GM12864 (cell line): ENCODE data around the gene PTPRD.

Source experiments
- DNase-seq: peaks from one replicate; pipeline ENCODE4 v3.0.0-alpha.2; 2011; ENCODE audit warnings: low read depth
- H3K4me3 ChIP-seq: 2 replicates; pipeline ENCODE4 v1.5.1; 2011; ENCODE audit warnings: mild to moderate bottlenecking, low read depth, low read length, control low read depth
- TF ChIP-seq, protein P1 (sequence below): IDR thresholded peaks from 2 replicates; pipeline ENCODE4 v1.5.1; 2011; ENCODE audit warnings: low read depth, mild to moderate bottlenecking, moderate library complexity, low read length, control low read depth, inconsistent platforms; ENCODE audit errors: missing control alignments

The PTPRD gene

GRCh38 chr9:9560382-9561035 lies 1052.3 kb downstream of the PTPRD start:
- no peak overlapping the region for H3K4me3 ChIP-seq
- no peak for DNase-seq
- TF ChIP-seq, protein P1, sequence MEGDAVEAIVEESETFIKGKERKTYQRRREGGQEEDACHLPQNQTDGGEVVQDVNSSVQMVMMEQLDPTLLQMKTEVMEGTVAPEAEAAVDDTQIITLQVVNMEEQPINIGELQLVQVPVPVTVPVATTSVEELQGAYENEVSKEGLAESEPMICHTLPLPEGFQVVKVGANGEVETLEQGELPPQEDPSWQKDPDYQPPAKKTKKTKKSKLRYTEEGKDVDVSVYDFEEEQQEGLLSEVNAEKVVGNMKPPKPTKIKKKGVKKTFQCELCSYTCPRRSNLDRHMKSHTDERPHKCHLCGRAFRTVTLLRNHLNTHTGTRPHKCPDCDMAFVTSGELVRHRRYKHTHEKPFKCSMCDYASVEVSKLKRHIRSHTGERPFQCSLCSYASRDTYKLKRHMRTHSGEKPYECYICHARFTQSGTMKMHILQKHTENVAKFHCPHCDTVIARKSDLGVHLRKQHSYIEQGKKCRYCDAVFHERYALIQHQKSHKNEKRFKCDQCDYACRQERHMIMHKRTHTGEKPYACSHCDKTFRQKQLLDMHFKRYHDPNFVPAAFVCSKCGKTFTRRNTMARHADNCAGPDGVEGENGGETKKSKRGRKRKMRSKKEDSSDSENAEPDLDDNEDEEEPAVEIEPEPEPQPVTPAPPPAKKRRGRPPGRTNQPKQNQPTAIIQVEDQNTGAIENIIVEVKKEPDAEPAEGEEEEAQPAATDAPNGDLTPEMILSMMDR, result no peak

GRCh38 chr9:9558907-9559306 lies 1053.9 kb downstream of the PTPRD start:
- no peak overlapping the region for H3K4me3 ChIP-seq
- DNase-seq, result no peak
- TF ChIP-seq, protein P1, result no peak

GRCh38 chr9:9557804-9558334 lies 1054.9 kb downstream of the PTPRD start:
- TF ChIP-seq, protein P1, result no peak
- DNase-seq, result no peak
- H3K4me3 ChIP-seq, result no peak overlapping the region

DNA sequence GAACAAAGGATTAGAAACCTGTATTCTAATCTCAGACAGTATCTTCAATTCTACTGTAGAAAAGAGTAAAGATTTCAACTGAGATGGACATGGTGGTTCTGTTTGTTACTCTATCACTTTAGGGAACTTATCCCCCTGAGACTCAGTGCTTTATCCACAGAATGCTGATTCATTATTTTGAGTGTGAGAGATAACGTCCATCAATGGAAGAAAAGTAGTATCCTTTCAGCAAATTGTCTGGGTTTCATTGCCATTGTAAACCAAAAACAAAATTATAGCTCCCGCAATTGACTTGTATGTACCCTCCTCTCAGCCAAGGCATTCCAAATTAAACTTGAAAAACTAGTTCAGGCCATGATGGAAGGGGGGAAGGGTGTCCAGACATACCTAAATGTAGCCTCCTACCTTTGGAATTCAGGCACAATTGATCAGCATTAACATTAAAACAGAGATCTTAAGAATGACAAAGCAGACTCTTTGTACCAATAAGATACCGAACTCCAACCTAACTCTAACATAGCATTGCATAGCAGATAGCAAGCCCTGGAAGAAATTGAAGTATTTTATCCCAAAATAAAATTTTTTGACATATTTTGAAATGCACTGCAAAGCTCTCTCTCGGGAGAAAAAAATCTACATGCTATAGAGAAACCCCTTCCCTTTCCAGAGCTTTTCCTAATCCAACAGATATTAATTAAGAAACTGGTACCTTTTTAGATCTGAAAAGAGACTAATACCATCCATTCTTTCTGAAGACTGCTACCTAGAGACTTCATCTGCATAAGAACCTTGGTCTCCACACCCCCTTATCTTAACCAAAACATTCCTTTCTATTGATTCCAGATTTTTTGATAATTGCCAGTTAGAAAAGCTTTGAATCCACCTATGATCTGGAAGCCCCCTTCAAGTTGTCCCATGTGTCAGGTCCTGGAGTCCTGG lies 1055.7 kb downstream of the PTPRD start:
- TF ChIP-seq, protein P1, result no peak
- H3K4me3 ChIP-seq, result no peak overlapping the region
- no peak for DNase-seq

GRCh38 chr9:9552665-9553064 lies 1060.1 kb downstream of the PTPRD start:
- no peak for DNase-seq
- H3K4me3 ChIP-seq, result no peak overlapping the region
- TF ChIP-seq, protein P1, result no peak

- no peak for DNase-seq
- TF ChIP-seq, protein P1, result no peak
- H3K4me3 ChIP-seq, result no peak overlapping the region
Observed at GRCh38 chr9:9538766-9539165, 1074.0 kb downstream of the PTPRD start.
